Measurements from ENCODE around the gene MIPEP. TPM values are rescaled to one million over a fixed set of nuclear protein-coding genes. Genes with fewer than 3 reads are reported as not detected.

MIPEP gene
- 18.2 TPM for polyA plus RNA-seq (2013, experiment 1 of 2)
- polyA plus RNA-seq (2013, experiment 2 of 2): 20.5 TPM

DNA sequence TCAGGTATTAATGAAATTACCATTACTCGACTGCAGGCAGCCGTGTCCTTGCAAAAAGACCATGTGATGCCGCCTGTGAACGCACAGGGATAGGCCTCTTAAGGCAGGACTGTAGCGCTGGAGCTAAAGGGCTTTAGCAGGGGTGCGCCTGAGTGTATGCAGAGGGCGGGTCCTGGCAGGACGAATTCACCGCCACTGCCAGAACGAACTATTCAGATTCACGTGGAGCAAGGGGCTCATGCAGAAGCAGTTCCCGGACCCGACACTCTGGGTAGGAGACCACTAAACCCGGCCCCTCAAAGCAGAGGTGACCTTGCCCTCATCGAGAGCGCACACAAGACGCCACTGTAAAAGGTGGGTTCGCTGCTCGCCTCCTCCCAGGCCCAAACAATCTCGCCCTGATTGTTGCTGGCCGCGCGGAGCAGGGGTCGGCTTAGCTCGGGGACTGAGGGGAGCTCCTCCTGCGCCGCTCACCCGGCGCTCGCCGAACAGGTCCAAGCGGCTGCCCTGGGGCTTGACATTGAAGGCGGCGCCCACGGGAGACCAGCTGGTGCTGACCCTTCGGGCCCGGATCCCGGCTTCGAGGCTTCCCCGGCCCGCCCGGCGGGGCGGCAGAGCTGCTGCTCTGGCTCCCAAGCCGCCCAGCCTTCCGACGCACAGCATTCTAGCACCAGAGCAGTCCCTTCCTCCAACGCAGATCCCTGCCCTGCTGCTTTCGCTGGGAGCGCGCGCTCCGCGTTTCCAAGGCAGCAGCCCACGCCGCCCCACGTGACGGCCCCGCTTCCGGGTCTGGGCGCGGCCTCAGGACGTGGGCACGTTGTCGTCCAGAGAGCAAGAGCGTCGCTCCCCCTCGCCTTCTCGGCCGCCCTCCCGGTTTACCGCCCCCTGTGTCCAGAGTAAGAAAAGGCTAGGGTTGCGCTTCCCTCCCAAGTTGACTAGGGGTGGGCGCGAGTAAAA lies at the start of gene MIPEP:
Gene MIPEP (minus strand): TSS at position 743 of the 957 bp plus-strand sequence. CDS start 80 bp downstream, at position 663.
- peak within 1 kb of the TSS; percentile 86 for H3K4me3 ChIP-seq (ENCODE audit: low read length)

DNA sequence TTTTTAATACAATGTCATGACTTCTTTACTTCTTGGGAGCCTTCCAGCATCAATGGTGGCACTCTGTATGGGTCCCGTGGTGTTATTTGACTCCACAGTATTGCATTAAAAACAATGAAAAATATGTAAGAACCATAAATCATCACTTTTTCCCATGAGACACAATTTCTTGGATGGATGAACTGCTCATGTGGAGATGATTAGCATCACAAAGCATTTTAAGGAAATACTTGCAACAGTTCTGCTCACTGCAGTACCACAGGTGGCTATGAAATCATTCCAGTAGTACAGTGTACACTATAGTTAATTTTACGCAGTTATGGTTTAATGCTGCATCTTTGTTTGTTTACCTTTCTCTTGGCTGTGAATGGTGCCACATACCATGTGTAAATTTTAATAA lies 45.3 kb upstream of the MIPEP start:
- Histone ChIP-seq H3K4me3 (ENCODE audit: low read length) (no peak overlapping the region), H4K5ac (ENCODE audit: low read length) (no peak overlapping the region)

More for the DNA sequence above, at the start of gene MIPEP:
- H3K18ac ChIP-seq (ENCODE audit: low read length): no peak within 1 kb of the TSS
- no CpG with 5 or more reads among the region's 75 CpGs for WGBS (ENCODE audit: extremely low coverage, insufficient coverage, low lambda C conversion rate)
- H3K56ac ChIP-seq (ENCODE audit: low read length): peak within 1 kb of the TSS; percentile 87
- peak within 1 kb of the TSS; percentile 84 for H3K4me2 ChIP-seq (ENCODE audit: low read length)
- no peak within 1 kb of the TSS for H3K4ac ChIP-seq (ENCODE audit: low read depth, low read length)
- no peak within 1 kb of the TSS for H4K8ac ChIP-seq (ENCODE audit: low read depth, low read length)
- no peaks in the 10 kb centered on the region for H3K79me1 ChIP-seq (ENCODE audit: low read length)
- H3K4me1 ChIP-seq (ENCODE audit: control insufficient read depth, low read depth, low read length): no peaks in the 10 kb centered on the region
- H3K27ac ChIP-seq (ENCODE audit: low read depth, low read length): peak within 1 kb of the TSS; percentile 45
- H2BK15ac ChIP-seq (replicated peaks; ENCODE audit: low read depth): no peak within 1 kb of the TSS
- H3K36me3 ChIP-seq (ENCODE audit: control insufficient read depth, insufficient read depth, low read length): peaks cover 4% of the 10 kb centered on the region
- no peak within 1 kb of the TSS for H4K5ac ChIP-seq (ENCODE audit: low read length)
- H3K23ac ChIP-seq (ENCODE audit: low read length): peak within 1 kb of the TSS; percentile 81
- no peaks in the 10 kb centered on the region for H3K79me2 ChIP-seq (ENCODE audit: control insufficient read depth, insufficient read depth, low read length)
- H3K9ac ChIP-seq (ENCODE audit: low read length): peak within 1 kb of the TSS; percentile 83
- DNase-seq: peak; percentile 98
- H3K27me3 ChIP-seq (ENCODE audit: insufficient read depth, low read length, poor library complexity): no peaks in the 10 kb centered on the region
- H2BK120ac ChIP-seq (ENCODE audit: low read depth, low read length): no peak within 1 kb of the TSS
- no peak within 1 kb of the TSS for H2BK5ac ChIP-seq (ENCODE audit: low read length)
- H2AK5ac ChIP-seq (ENCODE audit: low read length): no peak within 1 kb of the TSS

DNA sequence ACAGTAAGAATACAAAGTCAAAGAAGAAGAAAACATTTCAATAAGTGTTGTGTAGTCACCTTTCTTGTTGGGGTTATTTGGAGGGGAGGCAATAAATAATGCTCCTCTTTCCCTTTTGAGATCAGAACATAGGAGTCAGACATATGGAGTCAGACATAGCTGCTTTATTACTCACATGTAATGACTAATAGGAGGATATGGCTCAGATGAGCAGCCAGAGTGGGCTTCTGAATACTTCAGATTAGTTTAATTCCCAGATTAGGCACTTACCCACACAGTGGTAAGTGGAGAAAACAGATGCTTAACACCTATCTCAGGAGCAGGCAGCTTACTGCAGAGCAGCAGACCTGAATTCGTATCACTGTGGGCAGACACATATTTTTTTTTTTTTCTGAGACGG lies 39.8 kb upstream of the MIPEP start:
- Histone ChIP-seq H3K4me3 (ENCODE audit: low read length) (no peak overlapping the region), H3K18ac (ENCODE audit: low read length) (no peak overlapping the region), H3K4ac (ENCODE audit: low read depth, low read length) (no peak overlapping the region), H3K23ac (ENCODE audit: low read length) (no peak overlapping the region), H4K8ac (ENCODE audit: low read depth, low read length) (no peak overlapping the region), H3K79me2 (ENCODE audit: control insufficient read depth, insufficient read depth, low read length) (no peaks in the 10 kb centered on the region), H3K56ac (ENCODE audit: low read length) (no peak overlapping the region), H3K36me3 (ENCODE audit: control insufficient read depth, insufficient read depth, low read length) (no peaks in the 10 kb centered on the region), H2BK5ac (ENCODE audit: low read length) (no peak overlapping the region), H4K5ac (ENCODE audit: low read length) (no peak overlapping the region), H3K27ac (ENCODE audit: low read depth, low read length) (no peak overlapping the region), H3K4me1 (ENCODE audit: control insufficient read depth, low read depth, low read length) (no peaks in the 10 kb centered on the region), H3K27me3 (ENCODE audit: insufficient read depth, low read length, poor library complexity) (no peaks in the 10 kb centered on the region), H3K9ac (ENCODE audit: low read length) (no peak overlapping the region), H2BK120ac (ENCODE audit: low read depth, low read length) (no peak overlapping the region), H3K79me1 (ENCODE audit: low read length) (no peaks in the 10 kb centered on the region), H2BK15ac (replicated peaks; ENCODE audit: low read depth) (no peak overlapping the region), H3K4me2 (ENCODE audit: low read length) (no peak overlapping the region), H2AK5ac (ENCODE audit: low read length) (no peak overlapping the region)
- peak; percentile 10 for DNase-seq
- no CpG with 5 or more reads among the region's 2 CpGs for WGBS (ENCODE audit: extremely low coverage, insufficient coverage, low lambda C conversion rate)

More for the DNA sequence above, 45.3 kb upstream of the MIPEP start:
- Histone ChIP-seq H2AK5ac (ENCODE audit: low read length) (no peak overlapping the region), H2BK15ac (replicated peaks; ENCODE audit: low read depth) (no peak overlapping the region), H3K27ac (ENCODE audit: low read depth, low read length) (no peak overlapping the region), H3K4me1 (ENCODE audit: control insufficient read depth, low read depth, low read length) (no peaks in the 10 kb centered on the region), H3K36me3 (ENCODE audit: control insufficient read depth, insufficient read depth, low read length) (no peaks in the 10 kb centered on the region), H3K27me3 (ENCODE audit: insufficient read depth, low read length, poor library complexity) (no peaks in the 10 kb centered on the region), H3K18ac (ENCODE audit: low read length) (no peak overlapping the region), H3K4me2 (ENCODE audit: low read length) (no peak overlapping the region), H3K79me2 (ENCODE audit: control insufficient read depth, insufficient read depth, low read length) (no peaks in the 10 kb centered on the region), H3K56ac (ENCODE audit: low read length) (no peak overlapping the region), H2BK5ac (ENCODE audit: low read length) (no peak overlapping the region), H3K4ac (ENCODE audit: low read depth, low read length) (no peak overlapping the region), H3K23ac (ENCODE audit: low read length) (no peak overlapping the region), H3K79me1 (ENCODE audit: low read length) (no peaks in the 10 kb centered on the region), H2BK120ac (ENCODE audit: low read depth, low read length) (no peak overlapping the region), H3K9ac (ENCODE audit: low read length) (no peak overlapping the region), H4K8ac (ENCODE audit: low read depth, low read length) (no peak overlapping the region)
- WGBS (ENCODE audit: extremely low coverage, insufficient coverage, low lambda C conversion rate): no CpG with 5 or more reads among the region's 2 CpGs
- DNase-seq: no peak

DNA sequence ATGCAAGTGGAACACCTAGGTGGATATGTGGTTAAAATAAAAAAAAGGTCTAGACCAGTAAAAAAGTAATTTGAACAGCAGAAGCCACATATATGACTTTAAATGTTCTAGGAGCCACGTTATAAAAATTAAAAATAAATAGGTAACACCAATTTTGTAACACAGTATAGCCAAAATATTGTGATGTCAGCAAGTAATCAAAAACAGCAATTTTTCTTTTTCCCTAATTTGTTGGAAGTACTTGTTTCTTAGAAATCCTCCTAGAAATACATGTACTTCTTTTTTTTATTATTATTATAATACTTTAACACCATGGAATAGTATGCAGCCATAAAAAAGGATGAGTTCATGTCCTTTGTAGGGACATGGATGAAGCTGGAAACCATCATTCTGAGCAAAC lies 33.8 kb upstream of the MIPEP start:
- Histone ChIP-seq H3K4me3 (ENCODE audit: low read length) (no peak overlapping the region), H2BK15ac (replicated peaks; ENCODE audit: low read depth) (no peak overlapping the region), H3K27me3 (ENCODE audit: insufficient read depth, low read length, poor library complexity) (no peaks in the 10 kb centered on the region), H3K23ac (ENCODE audit: low read length) (no peak overlapping the region), H3K4me1 (ENCODE audit: control insufficient read depth, low read depth, low read length) (peaks cover 2% of the 10 kb centered on the region), H2AK5ac (ENCODE audit: low read length) (no peak overlapping the region), H3K18ac (ENCODE audit: low read length) (no peak overlapping the region), H3K79me1 (ENCODE audit: low read length) (no peaks in the 10 kb centered on the region), H3K9ac (ENCODE audit: low read length) (no peak overlapping the region), H3K56ac (ENCODE audit: low read length) (no peak overlapping the region), H3K36me3 (ENCODE audit: control insufficient read depth, insufficient read depth, low read length) (no peaks in the 10 kb centered on the region), H4K8ac (ENCODE audit: low read depth, low read length) (no peak overlapping the region), H3K4me2 (ENCODE audit: low read length) (no peak overlapping the region), H3K79me2 (ENCODE audit: control insufficient read depth, insufficient read depth, low read length) (no peaks in the 10 kb centered on the region), H2BK5ac (ENCODE audit: low read length) (no peak overlapping the region), H4K5ac (ENCODE audit: low read length) (no peak overlapping the region), H2BK120ac (ENCODE audit: low read depth, low read length) (no peak overlapping the region), H3K4ac (ENCODE audit: low read depth, low read length) (no peak overlapping the region), H3K27ac (ENCODE audit: low read depth, low read length) (no peak overlapping the region)
- WGBS (ENCODE audit: extremely low coverage, insufficient coverage, low lambda C conversion rate): no CpG with 5 or more reads among the region's 1 CpG
- DNase-seq: no peak

DNA sequence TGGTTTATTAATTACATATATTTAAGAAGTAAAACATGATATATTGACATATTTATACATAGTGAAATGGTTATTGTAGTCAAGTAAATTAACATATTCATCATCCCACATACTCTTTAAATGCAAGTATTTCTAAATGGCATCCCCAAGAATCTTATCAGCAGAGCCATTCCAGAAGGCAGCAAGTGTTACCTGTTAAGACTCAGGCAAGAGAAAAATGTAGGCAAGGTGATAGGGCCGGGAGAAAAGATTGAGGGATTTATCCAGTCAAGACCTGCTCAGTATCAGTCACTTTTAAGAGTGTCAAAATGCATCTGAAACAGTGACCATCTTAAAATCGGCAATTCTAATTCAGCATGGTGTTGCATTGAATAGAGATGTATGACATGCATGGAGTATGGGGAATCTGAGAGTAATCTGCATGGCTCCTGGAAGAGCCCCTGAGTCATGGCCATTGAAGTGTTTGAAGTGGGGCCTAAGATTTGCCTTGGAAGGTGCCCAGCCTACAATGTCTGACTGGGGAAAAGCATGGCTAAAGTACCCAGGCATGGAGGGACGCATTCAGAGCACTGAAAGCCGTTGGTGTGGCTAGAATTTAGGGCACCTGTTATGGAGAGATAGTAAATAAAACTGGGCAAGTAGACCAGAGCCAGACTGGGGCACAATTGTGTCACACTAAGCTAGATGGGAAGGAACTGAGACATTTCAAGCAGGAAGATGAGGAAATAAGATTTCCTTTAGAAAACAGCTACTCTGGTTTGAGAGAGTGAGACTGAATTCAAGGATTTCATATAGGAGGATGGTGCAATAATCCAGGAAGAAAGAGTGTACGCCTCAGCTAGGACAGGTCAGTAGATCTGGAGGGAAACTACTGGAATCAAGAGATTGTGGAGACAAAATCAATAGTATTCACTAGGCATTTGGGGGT lies 33.1 kb upstream of the MIPEP start:
- H2BK15ac ChIP-seq (replicated peaks; ENCODE audit: low read depth): no peak overlapping the region
- H3K36me3 ChIP-seq (ENCODE audit: control insufficient read depth, insufficient read depth, low read length): no peaks in the 10 kb centered on the region
- peaks cover 2% of the 10 kb centered on the region for H3K4me1 ChIP-seq (ENCODE audit: control insufficient read depth, low read depth, low read length)
- no peak overlapping the region for H3K4ac ChIP-seq (ENCODE audit: low read depth, low read length)
- peak; percentile 80 for DNase-seq
- WGBS (ENCODE audit: extremely low coverage, insufficient coverage, low lambda C conversion rate): no CpG with 5 or more reads among the region's 5 CpGs
- no peak overlapping the region for H3K4me3 ChIP-seq (ENCODE audit: low read length)
- no peak overlapping the region for H2BK5ac ChIP-seq (ENCODE audit: low read length)
- H3K56ac ChIP-seq (ENCODE audit: low read length): peak overlapping the region; percentile 12
- H4K8ac ChIP-seq (ENCODE audit: low read depth, low read length): no peak overlapping the region
- no peak overlapping the region for H3K27ac ChIP-seq (ENCODE audit: low read depth, low read length)
- no peaks in the 10 kb centered on the region for H3K79me2 ChIP-seq (ENCODE audit: control insufficient read depth, insufficient read depth, low read length)
- no peaks in the 10 kb centered on the region for H3K27me3 ChIP-seq (ENCODE audit: insufficient read depth, low read length, poor library complexity)
- H2BK120ac ChIP-seq (ENCODE audit: low read depth, low read length): no peak overlapping the region
- no peak overlapping the region for H3K23ac ChIP-seq (ENCODE audit: low read length)
- no peak overlapping the region for H3K18ac ChIP-seq (ENCODE audit: low read length)
- no peaks in the 10 kb centered on the region for H3K79me1 ChIP-seq (ENCODE audit: low read length)
- H3K4me2 ChIP-seq (ENCODE audit: low read length): no peak overlapping the region
- H4K5ac ChIP-seq (ENCODE audit: low read length): no peak overlapping the region
- no peak overlapping the region for H2AK5ac ChIP-seq (ENCODE audit: low read length)
- H3K9ac ChIP-seq (ENCODE audit: low read length): no peak overlapping the region
